ENCODE results near the gene TCF7L2.

GRCh38 chr10:113125612-113126011, 175.6 kb downstream of the TCF7L2 start:
- TF ChIP-seq CTCF (IDR thresholded peaks at IDR 0.05; ENCODE audit: poor library complexity, severe bottlenecking): no peak
- no peak for TF ChIP-seq POLR2AphosphoS5 (IDR thresholded peaks at IDR 0.05)
- no peak for TF ChIP-seq EP300 (conservative IDR thresholded peaks at IDR 0.05; ENCODE audit: poor library complexity, severe bottlenecking)
- TF ChIP-seq SMC3 (conservative IDR thresholded peaks at IDR 0.05; ENCODE audit: poor library complexity): no peak
- TF ChIP-seq MXI1 (conservative IDR thresholded peaks at IDR 0.05; ENCODE audit: poor library complexity, severe bottlenecking): no peak
- no peak for TF ChIP-seq EZH2 (IDR thresholded peaks at IDR 0.05; ENCODE audit: borderline replicate concordance, insufficient read depth, low read length, poor library complexity, severe bottlenecking)
- TF ChIP-seq RAD21 (conservative IDR thresholded peaks at IDR 0.05): no peak
